IMR-90 (cell line): ENCODE data around the gene CLDN19. TPM values are rescaled to one million over a fixed set of nuclear protein-coding genes. Genes with fewer than 3 reads are reported as not detected.

Source experiments
- ATAC-seq: fragments of 200-7000 bp; cut with Tn5 transposase; 2 replicates; pipeline ENCODE4 v1.9.1; 2020; ENCODE audit warnings: low read depth, mild to moderate bottlenecking, moderate library complexity
- BruUV-seq: library from RNA; stranded (reverse); fragments of 400-500 nt; replicated peaks from 2 replicates; lab custom pipeline; 2021; lab: Mats Ljungman, UMichigan
- CTCF ChIA-PET: fragments of 300-600 bp; formaldehyde crosslinking; extraction: SDS; loops from one replicate; lab custom pipeline; 2021; ENCODE audit warnings: antibody characterized with exemption; lab: Yijun Ruan, JAX
- POLR2A ChIA-PET: fragments of 300-600 bp; sonication (Branson Sonifier 250); formaldehyde crosslinking; loops from one replicate; lab custom pipeline; 2022; ENCODE audit warnings: antibody characterized with exemption; ENCODE audit not compliant: unreplicated experiment; lab: Charles Lee
- DNase-seq: peaks from one replicate; pipeline ENCODE4 v3.0.0; 2013
- H2AFZ ChIP-seq: replicated peaks from 2 replicates; pipeline ENCODE3; 2013; ENCODE audit warnings: low read length, mild to moderate bottlenecking; ENCODE audit not compliant: poor library complexity
- H2AK5ac ChIP-seq: 2 replicates; pipeline ENCODE4 v1.6.1; 2013; ENCODE audit warnings: low read depth, low read length, inconsistent platforms
- H2AK9ac ChIP-seq: replicated peaks from 2 replicates; pipeline ENCODE3; 2013; ENCODE audit warnings: mild to moderate bottlenecking, low read depth, low read length, moderate library complexity; ENCODE audit not compliant: poor library complexity
- H2BK120ac ChIP-seq: 2 replicates; pipeline ENCODE4 v1.6.1; 2013; ENCODE audit warnings: low read depth, low read length, inconsistent platforms
- H2BK15ac ChIP-seq: 3 replicates; pipeline ENCODE4 v1.6.1; 2013; ENCODE audit warnings: low read depth, low read length, inconsistent platforms
- H2BK20ac ChIP-seq: 2 replicates; pipeline ENCODE4 v1.6.1; 2013; ENCODE audit warnings: low read depth, mild to moderate bottlenecking, inconsistent platforms, low read length, moderate library complexity
- H2BK5ac ChIP-seq: 2 replicates; pipeline ENCODE4 v1.6.1; 2013; ENCODE audit warnings: mild to moderate bottlenecking, low read depth, low read length, inconsistent platforms; ENCODE audit not compliant: poor library complexity, severe bottlenecking
- H3K14ac ChIP-seq: replicated peaks from 2 replicates; pipeline ENCODE4 v1.6.1; 2013; ENCODE audit warnings: low read depth, low read length, inconsistent platforms
- H3K18ac ChIP-seq: 2 replicates; pipeline ENCODE4 v1.6.1; 2013; ENCODE audit warnings: low read depth, low read length, control low read depth
- H3K23ac ChIP-seq: 2 replicates; pipeline ENCODE4 v1.6.1; 2013; ENCODE audit warnings: low read depth, low read length, inconsistent platforms
- H3K27ac ChIP-seq: 2 replicates; pipeline ENCODE4 v1.5.1; 2013; ENCODE audit warnings: mild to moderate bottlenecking, control low read depth, low read length; ENCODE audit not compliant: insufficient read depth
- H3K27me3 ChIP-seq: 2 replicates; pipeline ENCODE4 v1.6.1; 2013; ENCODE audit warnings: low read length; ENCODE audit not compliant: control insufficient read depth, insufficient read depth
- H3K36me3 ChIP-seq: 2 replicates; pipeline ENCODE4 v1.6.1; 2013; ENCODE audit warnings: low read length, mixed read lengths; ENCODE audit not compliant: control insufficient read depth, insufficient read depth
- H3K4ac ChIP-seq: 2 replicates; pipeline ENCODE4 v1.6.1; 2013; ENCODE audit warnings: low read depth, low read length, inconsistent platforms
- H3K4me1 ChIP-seq: 2 replicates; pipeline ENCODE4 v1.6.1; 2013; ENCODE audit warnings: low read length, mixed read lengths; ENCODE audit not compliant: control insufficient read depth, insufficient read depth
- H3K4me2 ChIP-seq: 2 replicates; pipeline ENCODE4 v1.6.1; 2013; ENCODE audit warnings: low read depth, mild to moderate bottlenecking, control low read depth, low read length, moderate library complexity
- H3K4me3 ChIP-seq: 2 replicates; pipeline ENCODE4 v1.5.1; 2013; ENCODE audit warnings: low read depth, mild to moderate bottlenecking, control low read depth, low read length, moderate library complexity; ENCODE audit not compliant: insufficient read depth
- H3K56ac ChIP-seq: 2 replicates; pipeline ENCODE4 v1.6.1; 2013; ENCODE audit warnings: low read length, inconsistent platforms; ENCODE audit not compliant: insufficient read depth; ENCODE audit errors: extremely low read depth
- H3K79me1 ChIP-seq, 2 experiments: 2 replicates each; pipeline ENCODE4 v1.6.1; 2013; ENCODE audit warnings: low read length in 2 of 2, inconsistent platforms in 1 of 2, low read depth in 1 of 2
- H3K9ac ChIP-seq: 2 replicates; pipeline ENCODE4 v1.6.1; 2013; ENCODE audit warnings: low read depth, low read length, control low read depth
- H3K9me1 ChIP-seq: 2 replicates; pipeline ENCODE4 v1.6.1; 2013; ENCODE audit warnings: low read length, inconsistent platforms; ENCODE audit not compliant: insufficient read depth
- H3K9me3 ChIP-seq: 2 replicates; pipeline ENCODE4 v1.6.1; 2013; ENCODE audit warnings: low read length; ENCODE audit not compliant: control insufficient read depth, insufficient read depth
- H4K20me1 ChIP-seq: 2 replicates; pipeline ENCODE4 v1.6.1; 2013; ENCODE audit warnings: low read length, inconsistent platforms; ENCODE audit not compliant: insufficient read depth
- H4K5ac ChIP-seq: 2 replicates; pipeline ENCODE4 v1.6.1; 2013; ENCODE audit warnings: mild to moderate bottlenecking, low read depth, low read length, control low read depth
- H4K8ac ChIP-seq, 2 experiments: 2 replicates each; pipeline ENCODE4 v1.6.1; 2013; ENCODE audit warnings: low read depth in 2 of 2, low read length in 2 of 2, control low read depth in 1 of 2, inconsistent platforms in 1 of 2
- H4K91ac ChIP-seq: 2 replicates; pipeline ENCODE4 v1.6.1; 2013; ENCODE audit warnings: low read depth, low read length, inconsistent platforms; ENCODE audit not compliant: insufficient read depth
- RAD21 ChIP-seq: IDR thresholded peaks from 2 replicates; pipeline ENCODE4 v1.6.1; 2012; ENCODE audit warnings: low read length, improper control_type of control experiment
- WGBS, 2 experiments: methylation state at CpG; one replicate each; pipeline versions ENCODE4 v1.1.5 to v1.1.7; 2013; ENCODE audit warnings: missing lambda C conversion rate in 2 of 2; ENCODE audit not compliant: insufficient read length in 1 of 2; ENCODE audit errors: extremely low coverage in 2 of 2; 5-methylcytosine and 5-hydroxymethylcytosine counted together
- dilution Hi-C: fragments of 300-500 bp; cut with HindIII; formaldehyde crosslinking; loops from one replicate; pipeline ENCODE4 v1.14.3; 2018; ENCODE audit warnings: low sequenced_read_pairs; ENCODE audit not compliant: unreplicated experiment
- in situ Hi-C: fragments of 300-500 bp; cut with MboI; formaldehyde crosslinking; loops from 3 replicates; pipeline ENCODE4 v1.14.3; 2019; ENCODE audit warnings: low sequenced_read_pairs, inconsistent platforms, mixed read lengths
- intact Hi-C: fragments of 100-400 bp; cut with micrococcal nuclease; formaldehyde crosslinking; loops from 2 replicates; pipeline ENCODE4 v1.10.0; 2022
- polyA plus RNA-seq, 3 experiments: library from polyadenylated mRNA; depleted of rRNA; stranded (reverse); fragments of >200 nt; gene quantifications; 2 replicates each; pipeline ENCODE4 v1.2.3, GENCODE V29; 2012; ENCODE audit warnings: low replicate concordance in 1 of 3
- total RNA-seq: library from RNA; depleted of rRNA; stranded (reverse); fragments of >200 nt; gene quantifications from 2 replicates; pipeline ENCODE4 v1.2.3, GENCODE V29; 2012

The CLDN19 gene
- total and polyA plus RNA-seq, 2 of the 4 experiments (the other 2 are of a cell fraction) = not detected

DNA sequence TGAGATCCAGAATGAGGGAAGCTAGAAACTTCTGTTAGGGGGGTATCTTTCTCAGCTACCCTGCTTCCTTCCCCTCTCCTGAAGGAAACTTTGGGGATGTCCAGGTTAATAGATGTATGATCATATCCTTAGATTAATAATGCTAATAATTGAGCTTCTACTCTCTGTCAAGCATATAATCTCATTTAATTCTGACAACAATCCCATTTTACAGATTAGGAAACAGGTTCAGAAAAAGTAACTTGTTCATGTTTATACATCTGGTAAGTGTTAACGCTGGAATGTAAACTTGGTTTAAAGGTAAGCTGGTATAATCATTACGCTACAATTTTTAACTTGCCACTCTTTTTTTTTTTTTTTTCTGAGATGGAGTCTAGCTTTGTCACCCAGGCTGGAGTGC is 43.1 kb upstream of the CLDN19 start:
- in situ Hi-C loops = loop anchor here (10.0 kb wide), 1 partner anchor 132 kb away; no protein-coding TSS in a partner anchor
- POLR2A ChIA-PET = no interaction called here
- intact Hi-C loops = no loop called here

More for the DNA sequence above, 43.1 kb upstream of the CLDN19 start:
- no peak overlapping the region for H2AFZ ChIP-seq
- no peak overlapping the region for H3K9ac ChIP-seq
- H3K4ac ChIP-seq = no peak overlapping the region
- dilution Hi-C loops = no loop called here
- no peak overlapping the region for H3K4me2 ChIP-seq
- H2BK15ac ChIP-seq = no peak overlapping the region
- H4K20me1 ChIP-seq = no peaks in the 10 kb centered on the region; the same call in 1 of the 2 replicates
- H3K4me3 ChIP-seq = no peak overlapping the region
- no peak overlapping the region for H2BK20ac ChIP-seq
- H3K56ac ChIP-seq = no peak overlapping the region
- H4K8ac ChIP-seq = no peak overlapping the region
- peaks cover 5% of the 10 kb centered on the region; the same call in 1 of the 2 replicates for H3K9me1 ChIP-seq
- H3K79me1 ChIP-seq = no peaks in the 10 kb centered on the region; a peak in 1 of 4 replicates
- no peaks in the 10 kb centered on the region for H3K27me3 ChIP-seq
- H2AK5ac ChIP-seq = no peak overlapping the region
- CTCF ChIA-PET = interaction anchor here (0.7 kb wide), 1 partner anchor 16 kb away, joined by 5 read pairs; the partner anchor contains the start of genes C1orf50 and P3H1
- H3K18ac ChIP-seq = no peak overlapping the region
- H3K14ac ChIP-seq = no peak overlapping the region
- H2BK5ac ChIP-seq = no peak overlapping the region
- no peak overlapping the region for H2BK120ac ChIP-seq
- H4K91ac ChIP-seq = no peak overlapping the region
- DNase-seq (no peak), ATAC-seq (no peak)
- no peak overlapping the region for H3K27ac ChIP-seq
- no peak overlapping the region for H2AK9ac ChIP-seq
- no peaks in the 10 kb centered on the region for H3K9me3 ChIP-seq
- no TSS peak for BruUV-seq
- H3K36me3 ChIP-seq = peaks cover 4% of the 10 kb centered on the region
- peaks cover 3% of the 10 kb centered on the region; the same call in 1 of the 2 replicates for H3K4me1 ChIP-seq
- TF ChIP-seq RAD21 = no peak
- H4K5ac ChIP-seq = no peak overlapping the region
- WGBS, 2 experiments = no CpG with 5 or more reads among the region's 2 CpGs
- H3K23ac ChIP-seq = no peak overlapping the region
